HepG2 (cell line): ENCODE results near the gene TM7SF3. TPM values are rescaled to one million over a fixed set of nuclear protein-coding genes. Genes with fewer than 3 reads are reported as not detected.

ENCODE experiments used
- BATF2 ChIP-seq: sonication (generic); formaldehyde crosslinking; IDR thresholded peaks from 2 replicates; pipeline ENCODE4 v1.8.0; 2022; ENCODE audit warnings: mild to moderate bottlenecking, missing genetic modification reagents, moderate library complexity
- GFI1 ChIP-seq: sonication (generic); formaldehyde crosslinking; IDR thresholded peaks from 2 replicates; pipeline ENCODE4 v1.5.0; 2020; ENCODE audit warnings: missing genetic modification reagents, mild to moderate bottlenecking, borderline replicate concordance
- RARA ChIP-seq: IDR thresholded peaks from 2 replicates; pipeline ENCODE4 v1.6.1; 2016; ENCODE audit warnings: missing genetic modification reagents, missing compliant biosample characterization
- U2AF2 ChIP-seq: fragments of 200-400 bp; formaldehyde crosslinking; IDR thresholded peaks from 2 replicates; pipeline ENCODE4 v1.6.1; 2017; ENCODE audit warnings: low read depth, mild to moderate bottlenecking, low read length
- ZBTB14 ChIP-seq: sonication (generic); formaldehyde crosslinking; IDR thresholded peaks from 2 replicates; pipeline ENCODE4 v1.4.0; 2020; ENCODE audit warnings: missing genetic modification reagents
- ZNF331 ChIP-seq: sonication (generic); formaldehyde crosslinking; IDR thresholded peaks from 2 replicates; pipeline ENCODE4 v1.4.0; 2020; ENCODE audit warnings: missing genetic modification reagents
- ZNF75D ChIP-seq: sonication (generic); formaldehyde crosslinking; IDR thresholded peaks from 2 replicates; pipeline ENCODE4 v1.8.1; 2023; ENCODE audit warnings: missing genetic modification reagents, mild to moderate bottlenecking, borderline replicate concordance
- polyA plus RNA-seq, 8 experiments: library from polyadenylated mRNA; depleted of rRNA in 3 of 8; stranded (reverse) in 7 of 8; unstranded in 1 of 8; fragments of >200 nt; fragmentation: Illumina TruSeq in 4 of 8; extraction: Trizol in 4 of 8; gene quantifications; 2 replicates each; pipeline versions ENCODE4 v1.2.1 to v1.2.3, GENCODE V29; 2011 to 2016; ENCODE audit warnings: low read depth in 4 of 8, missing spikeins in 1 of 8, mixed read lengths in 1 of 8; ENCODE audit not compliant: insufficient read depth in 1 of 8
- total RNA-seq, 5 experiments: library from RNA; depleted of rRNA; stranded (reverse); fragments of >200 nt; fragmentation: Illumina TruSeq; extraction: Trizol; gene quantifications; 2 replicates each; pipeline ENCODE4 v1.2.3, GENCODE V29; 2016; ENCODE audit warnings: low read depth in 1 of 5
- TF ChIP-seq, protein P1 (sequence below): IDR thresholded peaks from 2 replicates; pipeline ENCODE4 v1.6.1; 2016; ENCODE audit warnings: control low read depth
- TF ChIP-seq, protein P2 (sequence below), 2 experiments: sonication (generic) in 1 of 2; formaldehyde crosslinking in 1 of 2; IDR thresholded peaks; 2 replicates each; pipeline versions ENCODE4 v1.4.0 to v1.6.1; 2018 to 2020; ENCODE audit warnings: missing genetic modification reagents in 2 of 2, borderline replicate concordance in 1 of 2, low read depth in 1 of 2, mild to moderate bottlenecking in 1 of 2, missing biosample characterization in 1 of 2
- TF ChIP-seq, protein P3 (sequence below): sonication (generic); formaldehyde crosslinking; IDR thresholded peaks from 2 replicates; pipeline ENCODE4 v1.4.0; 2020; ENCODE audit warnings: missing genetic modification reagents

The TM7SF3 gene
- total and polyA plus RNA-seq, 2 of the 13 experiments (the other 11 are each of a cell fraction or from before 2014, with no cell fraction given), result 116 to 142 TPM

DNA sequence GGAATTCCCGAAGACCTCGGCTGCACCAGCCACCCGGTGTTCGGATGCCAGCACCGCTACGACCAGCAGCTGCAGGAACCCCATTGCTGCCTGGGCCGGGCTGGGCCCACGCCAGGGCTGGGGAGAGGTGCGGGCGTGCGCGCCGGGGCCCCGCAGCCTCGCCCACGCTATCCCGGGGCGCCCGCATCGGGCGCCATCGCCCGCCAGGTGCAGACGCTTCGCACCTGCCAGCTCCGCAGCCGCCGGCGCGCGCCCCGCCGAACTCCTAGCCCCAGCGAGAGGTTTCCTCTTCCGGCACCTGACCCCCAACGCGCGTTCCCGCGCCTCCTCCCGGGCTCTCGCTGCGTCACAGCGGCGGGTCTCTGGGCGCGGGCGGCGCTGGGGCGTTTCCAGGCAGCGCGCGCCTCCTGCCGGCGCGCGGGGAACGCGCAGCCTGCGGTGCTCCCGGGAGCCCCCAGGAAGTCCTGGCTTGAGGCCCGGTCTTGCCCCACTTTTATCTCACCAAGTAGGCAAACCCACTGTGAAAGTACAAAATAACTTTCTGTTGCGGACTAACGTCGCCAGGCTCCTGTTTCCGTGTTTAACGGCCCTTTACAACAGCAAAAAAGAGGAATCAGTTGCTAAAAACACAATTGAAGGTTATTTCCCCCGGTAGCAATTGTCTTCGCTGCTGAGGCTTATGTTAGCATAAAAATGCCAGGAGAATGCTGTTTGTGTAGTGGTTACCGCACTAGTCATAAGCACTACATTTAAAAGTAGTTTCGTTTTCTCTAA is at the start of gene TM7SF3 (continued):
- TF ChIP-seq, protein P1, sequence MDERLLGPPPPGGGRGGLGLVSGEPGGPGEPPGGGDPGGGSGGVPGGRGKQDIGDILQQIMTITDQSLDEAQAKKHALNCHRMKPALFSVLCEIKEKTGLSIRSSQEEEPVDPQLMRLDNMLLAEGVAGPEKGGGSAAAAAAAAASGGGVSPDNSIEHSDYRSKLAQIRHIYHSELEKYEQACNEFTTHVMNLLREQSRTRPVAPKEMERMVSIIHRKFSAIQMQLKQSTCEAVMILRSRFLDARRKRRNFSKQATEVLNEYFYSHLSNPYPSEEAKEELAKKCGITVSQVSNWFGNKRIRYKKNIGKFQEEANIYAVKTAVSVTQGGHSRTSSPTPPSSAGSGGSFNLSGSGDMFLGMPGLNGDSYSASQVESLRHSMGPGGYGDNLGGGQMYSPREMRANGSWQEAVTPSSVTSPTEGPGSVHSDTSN (CRISPR knock-in tag), result no peak
- TF ChIP-seq GFI1 (peak; percentile 73; the same call in 1 of the 2 replicates), U2AF2 (no peak), ZBTB14 (CRISPR knock-in tag) (peak; percentile 98), ZNF331 (peak; percentile 32; the same call in 1 of the 2 replicates), BATF2 (CRISPR knock-in tag) (no peak), ZNF75D (CRISPR knock-in tag) (no peak), RARA (CRISPR knock-in tag) (no peak)
- TF ChIP-seq, protein P2, sequence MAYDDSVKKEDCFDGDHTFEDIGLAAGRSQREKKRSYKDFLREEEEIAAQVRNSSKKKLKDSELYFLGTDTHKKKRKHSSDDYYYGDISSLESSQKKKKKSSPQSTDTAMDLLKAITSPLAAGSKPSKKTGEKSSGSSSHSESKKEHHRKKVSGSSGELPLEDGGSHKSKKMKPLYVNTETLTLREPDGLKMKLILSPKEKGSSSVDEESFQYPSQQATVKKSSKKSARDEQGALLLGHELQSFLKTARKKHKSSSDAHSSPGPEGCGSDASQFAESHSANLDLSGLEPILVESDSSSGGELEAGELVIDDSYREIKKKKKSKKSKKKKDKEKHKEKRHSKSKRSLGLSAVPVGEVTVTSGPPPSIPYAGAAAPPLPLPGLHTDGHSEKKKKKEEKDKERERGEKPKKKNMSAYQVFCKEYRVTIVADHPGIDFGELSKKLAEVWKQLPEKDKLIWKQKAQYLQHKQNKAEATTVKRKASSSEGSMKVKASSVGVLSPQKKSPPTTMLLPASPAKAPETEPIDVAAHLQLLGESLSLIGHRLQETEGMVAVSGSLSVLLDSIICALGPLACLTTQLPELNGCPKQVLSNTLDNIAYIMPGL (CRISPR knock-in tag; IDR thresholded peaks at IDR 0.05; ENCODE audit: borderline replicate concordance in 1 of 2, low read depth in 1 of 2), result peak; percentile 89 to 95; a peak in 3 of 4 replicates
- TF ChIP-seq, protein P3, sequence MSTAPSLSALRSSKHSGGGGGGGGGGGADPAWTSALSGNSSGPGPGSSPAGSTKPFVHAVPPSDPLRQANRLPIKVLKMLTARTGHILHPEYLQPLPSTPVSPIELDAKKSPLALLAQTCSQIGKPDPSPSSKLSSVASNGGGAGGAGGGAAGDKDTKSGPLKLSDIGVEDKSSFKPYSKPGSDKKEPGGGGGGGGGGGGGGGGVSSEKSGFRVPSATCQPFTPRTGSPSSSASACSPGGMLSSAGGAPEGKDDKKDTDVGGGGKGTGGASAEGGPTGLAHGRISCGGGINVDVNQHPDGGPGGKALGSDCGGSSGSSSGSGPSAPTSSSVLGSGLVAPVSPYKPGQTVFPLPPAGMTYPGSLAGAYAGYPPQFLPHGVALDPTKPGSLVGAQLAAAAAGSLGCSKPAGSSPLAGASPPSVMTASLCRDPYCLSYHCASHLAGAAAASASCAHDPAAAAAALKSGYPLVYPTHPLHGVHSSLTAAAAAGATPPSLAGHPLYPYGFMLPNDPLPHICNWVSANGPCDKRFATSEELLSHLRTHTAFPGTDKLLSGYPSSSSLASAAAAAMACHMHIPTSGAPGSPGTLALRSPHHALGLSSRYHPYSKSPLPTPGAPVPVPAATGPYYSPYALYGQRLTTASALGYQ (CRISPR knock-in tag), result peak; percentile 72; the same call in 1 of the 2 replicates
